OCI-LY1 (cell line): Measurements from ENCODE around the gene VMP1.

Source experiments
- H2AFZ ChIP-seq: fragments of 200-600 bp; sonication (generic), shearing (Covaris generic); 2 replicates; pipeline ENCODE4 v1.6.0; 2014; ENCODE audit warnings: antibody characterized with exemption, mild to moderate bottlenecking, low read length
- H3F3A ChIP-seq: fragments of 200-600 bp; sonication (generic), shearing (Covaris generic); 2 replicates; pipeline ENCODE4 v1.6.0; 2014; ENCODE audit warnings: mild to moderate bottlenecking, antibody characterized with exemption, low read length, moderate library complexity; ENCODE audit not compliant: insufficient read depth
- H3K27ac ChIP-seq: fragments of 200-600 bp; sonication (generic); 2 replicates; pipeline ENCODE4 v1.5.1; 2014; ENCODE audit warnings: low read length, mixed run types, mild to moderate bottlenecking, low read depth; ENCODE audit not compliant: poor library complexity, severe bottlenecking
- H3K27me3 ChIP-seq: fragments of 200-600 bp; sonication (generic); 2 replicates; pipeline ENCODE4 v1.6.0; 2014; ENCODE audit warnings: antibody characterized with exemption, mild to moderate bottlenecking, low read length, moderate library complexity; ENCODE audit not compliant: insufficient read depth
- H3K36me3 ChIP-seq: fragments of 200-600 bp; sonication (generic); 2 replicates; pipeline ENCODE4 v1.6.1; 2014; ENCODE audit warnings: mild to moderate bottlenecking, antibody characterized with exemption, low read length, moderate library complexity, mixed read lengths; ENCODE audit not compliant: insufficient read depth
- H3K4me1 ChIP-seq: fragments of 200-600 bp; sonication (generic); 2 replicates; pipeline ENCODE4 v1.5.1; 2014; ENCODE audit warnings: mild to moderate bottlenecking, low read length, moderate library complexity; ENCODE audit not compliant: insufficient read depth, severe bottlenecking
- H3K4me2 ChIP-seq: fragments of 200-600 bp; sonication (generic), shearing (Covaris generic); 2 replicates; pipeline ENCODE4 v1.6.1; 2014; ENCODE audit warnings: low read length
- H3K4me3 ChIP-seq: fragments of 200-600 bp; sonication (generic); 2 replicates; pipeline ENCODE4 v1.5.1; 2014; ENCODE audit warnings: low read length, low read depth, mild to moderate bottlenecking, mixed read lengths; ENCODE audit not compliant: poor library complexity, severe bottlenecking
- H3K79me2 ChIP-seq: fragments of 200-600 bp; shearing (Covaris generic); 2 replicates; pipeline ENCODE4 v1.6.1; 2016; ENCODE audit warnings: mixed run types, low read length, mixed read lengths; ENCODE audit not compliant: insufficient read depth
- H3K9ac ChIP-seq: fragments of 200-600 bp; sonication (generic), shearing (Covaris generic); 2 replicates; pipeline ENCODE4 v1.6.1; 2014; ENCODE audit warnings: mild to moderate bottlenecking, low read length, mixed read lengths
- H3K9me2 ChIP-seq: fragments of 200-600 bp; sonication (generic), shearing (Covaris generic); 2 replicates; pipeline ENCODE4 v1.6.1; 2014; ENCODE audit warnings: low read depth, mild to moderate bottlenecking, low read length, mixed read lengths
- H3K9me3 ChIP-seq: fragments of 200-600 bp; shearing (Covaris generic); 2 replicates; pipeline ENCODE4 v1.6.1; 2014; ENCODE audit warnings: low read length, mixed read lengths
- H4K20me1 ChIP-seq: fragments of 200-600 bp; sonication (generic), shearing (Covaris generic); 2 replicates; pipeline ENCODE4 v1.6.0; 2016; ENCODE audit warnings: mild to moderate bottlenecking, low read length; ENCODE audit not compliant: insufficient read depth
- CTCF ChIP-seq: fragments of 200-600 bp; sonication (generic), shearing (Covaris generic); IDR thresholded peaks from 2 replicates; pipeline ENCODE4 v1.5.1; 2017; ENCODE audit warnings: mild to moderate bottlenecking, antibody characterized with exemption, low read length, moderate library complexity, mixed read lengths
- EZH2 ChIP-seq: fragments of 200-600 bp; sonication (generic), shearing (Covaris generic); IDR thresholded peaks from 2 replicates; pipeline ENCODE4 v1.8.0; 2017; ENCODE audit warnings: borderline replicate concordance, mixed run types, mild to moderate bottlenecking, antibody characterized with exemption, low read length, moderate library complexity, mixed read lengths

Gene VMP1

GRCh38 chr17:59722623-59723022 lies 15.2 kb downstream of the VMP1 start:
- no peaks in the 10 kb centered on the region for H3K9me3 ChIP-seq
- no peak overlapping the region for H3K27ac ChIP-seq
- no peak overlapping the region for H3K4me2 ChIP-seq
- H3K9me2 ChIP-seq: no peaks in the 10 kb centered on the region
- peaks cover 44% of the 10 kb centered on the region for H3K79me2 ChIP-seq
- H2AFZ ChIP-seq: no peak overlapping the region
- H3F3A ChIP-seq: no peaks in the 10 kb centered on the region
- H3K9ac ChIP-seq: no peak overlapping the region
- TF ChIP-seq CTCF (no peak), EZH2 (no peak)
- H4K20me1 ChIP-seq: no peaks in the 10 kb centered on the region
- H3K36me3 ChIP-seq: no peaks in the 10 kb centered on the region
- H3K4me3 ChIP-seq: no peak overlapping the region
- no peaks in the 10 kb centered on the region for H3K4me1 ChIP-seq
- no peaks in the 10 kb centered on the region for H3K27me3 ChIP-seq

DNA sequence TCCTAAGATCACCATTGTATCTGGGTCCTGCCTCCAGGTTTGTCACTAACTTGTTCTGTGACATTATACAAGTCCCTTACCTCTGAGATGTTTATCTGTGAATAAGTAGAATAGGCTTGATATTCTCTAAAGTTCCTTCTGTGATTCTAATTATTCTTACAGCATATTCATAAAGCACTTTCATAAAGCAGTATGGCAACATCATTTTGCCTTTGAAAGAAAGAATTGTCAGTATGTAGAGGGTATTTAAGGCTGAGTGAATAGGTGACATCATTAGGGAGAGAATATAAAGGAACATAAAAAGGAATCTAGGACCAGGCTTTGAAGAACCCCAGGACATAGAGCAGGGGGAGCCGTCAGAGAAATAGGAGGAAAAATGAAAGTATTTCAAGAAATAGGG lies 15.6 kb downstream of the VMP1 start:
- no peak overlapping the region for H3K27ac ChIP-seq
- H3F3A ChIP-seq: no peaks in the 10 kb centered on the region
- H4K20me1 ChIP-seq: no peaks in the 10 kb centered on the region
- no peaks in the 10 kb centered on the region for H3K27me3 ChIP-seq
- TF ChIP-seq CTCF (no peak), EZH2 (no peak)
- H3K4me2 ChIP-seq: no peak overlapping the region
- peaks cover 44% of the 10 kb centered on the region for H3K79me2 ChIP-seq
- H3K9ac ChIP-seq: no peak overlapping the region
- H3K9me3 ChIP-seq: no peaks in the 10 kb centered on the region
- H3K9me2 ChIP-seq: no peaks in the 10 kb centered on the region
- H3K4me3 ChIP-seq: no peak overlapping the region
- H2AFZ ChIP-seq: no peak overlapping the region
- H3K4me1 ChIP-seq: no peaks in the 10 kb centered on the region
- H3K36me3 ChIP-seq: no peaks in the 10 kb centered on the region

- H3K4me3 ChIP-seq: no peak overlapping the region
- H3K27ac ChIP-seq: no peak overlapping the region
- H3F3A ChIP-seq: no peaks in the 10 kb centered on the region
- no peaks in the 10 kb centered on the region for H4K20me1 ChIP-seq
- H3K4me2 ChIP-seq: no peak overlapping the region
- H3K4me1 ChIP-seq: no peaks in the 10 kb centered on the region
- H3K9ac ChIP-seq: no peak overlapping the region
- no peaks in the 10 kb centered on the region for H3K27me3 ChIP-seq
- no peak overlapping the region for H2AFZ ChIP-seq
- no peaks in the 10 kb centered on the region for H3K9me2 ChIP-seq
- no peaks in the 10 kb centered on the region for H3K9me3 ChIP-seq
- no peaks in the 10 kb centered on the region for H3K36me3 ChIP-seq
- no peak for TF ChIP-seq EZH2
- no peak for TF ChIP-seq CTCF
- peaks cover 46% of the 10 kb centered on the region for H3K79me2 ChIP-seq
Measured at GRCh38 chr17:59723607-59724006, 16.2 kb downstream of the VMP1 start.
